Measurements from ENCODE around the gene CCDC34.

- TF ChIP-seq RAD21 (IDR thresholded peaks at IDR 0.05) (peak; percentile 45 to 64), TAF1 (conservative IDR thresholded peaks at IDR 0.05) (peak; percentile 44), GABPA (IDR thresholded peaks at IDR 0.05 in 1 of 2, conservative IDR thresholded peaks at IDR 0.05 in 1 of 2) (no peak), CTCF (IDR thresholded peaks at IDR 0.05; ENCODE audit: low read depth, low read length, missing input control) (no peak), EGR1 (IDR thresholded peaks at IDR 0.05; ENCODE audit: low read depth in 2 of 2) (peak in 1 of 2 donors; percentile 52), JUND (IDR thresholded peaks at IDR 0.05) (peak in 1 of 2 donors; percentile 83), YY1 (IDR thresholded peaks at IDR 0.05) (peak; percentile 71), HNF4A (conservative IDR thresholded peaks at IDR 0.05) (peak; percentile 77 to 87), REST (IDR thresholded peaks at IDR 0.05) (peak; percentile 96), SP1 (IDR thresholded peaks at IDR 0.05) (peak; percentile 90), MAX (IDR thresholded peaks at IDR 0.05) (peak; percentile 61), RXRA (IDR thresholded peaks at IDR 0.05) (peak; percentile 53 to 79), ZBTB33 (IDR thresholded peaks at IDR 0.05) (peak; percentile 21), ATF3 (IDR thresholded peaks at IDR 0.05) (peak; percentile 28)
These were observed 32.7 kb upstream of the CCDC34 start for GRCh38 chr11:27395556-27396258.

All from liver (tissue), 3 donors.